GM13976 (cell line): ENCODE results near the gene CRYGC.

Source experiments
- DNase-seq: peaks from one replicate; pipeline ENCODE4 v3.0.0; 2012; ENCODE audit warnings: low spot score
- in situ Hi-C: fragments of 300-500 bp; cut with MboI; formaldehyde crosslinking; loops from one replicate; pipeline ENCODE4 v1.12.0; 2022; ENCODE audit warnings: low sequenced_read_pairs, mixed read lengths, inconsistent platforms; ENCODE audit not compliant: unreplicated experiment
- TF ChIP-seq, protein P1 (sequence below): IDR thresholded peaks from 2 replicates; pipeline ENCODE4 v1.5.1; 2012; ENCODE audit warnings: borderline replicate concordance, mild to moderate bottlenecking; ENCODE audit not compliant: insufficient read depth; ENCODE audit errors: extremely low read depth, missing control alignments, control extremely low read depth

Gene CRYGC

GRCh38 chr2:208164951-208165755 lies 35.5 kb upstream of the CRYGC start:
- DNase-seq: no peak
- TF ChIP-seq, protein P1, sequence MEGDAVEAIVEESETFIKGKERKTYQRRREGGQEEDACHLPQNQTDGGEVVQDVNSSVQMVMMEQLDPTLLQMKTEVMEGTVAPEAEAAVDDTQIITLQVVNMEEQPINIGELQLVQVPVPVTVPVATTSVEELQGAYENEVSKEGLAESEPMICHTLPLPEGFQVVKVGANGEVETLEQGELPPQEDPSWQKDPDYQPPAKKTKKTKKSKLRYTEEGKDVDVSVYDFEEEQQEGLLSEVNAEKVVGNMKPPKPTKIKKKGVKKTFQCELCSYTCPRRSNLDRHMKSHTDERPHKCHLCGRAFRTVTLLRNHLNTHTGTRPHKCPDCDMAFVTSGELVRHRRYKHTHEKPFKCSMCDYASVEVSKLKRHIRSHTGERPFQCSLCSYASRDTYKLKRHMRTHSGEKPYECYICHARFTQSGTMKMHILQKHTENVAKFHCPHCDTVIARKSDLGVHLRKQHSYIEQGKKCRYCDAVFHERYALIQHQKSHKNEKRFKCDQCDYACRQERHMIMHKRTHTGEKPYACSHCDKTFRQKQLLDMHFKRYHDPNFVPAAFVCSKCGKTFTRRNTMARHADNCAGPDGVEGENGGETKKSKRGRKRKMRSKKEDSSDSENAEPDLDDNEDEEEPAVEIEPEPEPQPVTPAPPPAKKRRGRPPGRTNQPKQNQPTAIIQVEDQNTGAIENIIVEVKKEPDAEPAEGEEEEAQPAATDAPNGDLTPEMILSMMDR: no peak
- in situ Hi-C loops: no loop called here

GRCh38 chr2:208163489-208163888 lies 33.9 kb upstream of the CRYGC start, which contains the start of gene CRYGA:
Gene CRYGA, minus strand, starts transcription at chr2:208163589. Its CDS starts 33 bp downstream, at chr2:208163556.
- in situ Hi-C loops: no loop called here
- no peak for DNase-seq
- TF ChIP-seq, protein P1: no peak

- no peak for DNase-seq
- TF ChIP-seq, protein P1: no peak
- in situ Hi-C loops: no loop called here
These were observed 26.8 kb upstream of the CRYGC start for GRCh38 chr2:208156439-208156838.

GRCh38 chr2:208153156-208153555 lies 23.5 kb upstream of the CRYGC start:
- no peak for DNase-seq
- in situ Hi-C loops: no loop called here
- TF ChIP-seq, protein P1: no peak

DNA sequence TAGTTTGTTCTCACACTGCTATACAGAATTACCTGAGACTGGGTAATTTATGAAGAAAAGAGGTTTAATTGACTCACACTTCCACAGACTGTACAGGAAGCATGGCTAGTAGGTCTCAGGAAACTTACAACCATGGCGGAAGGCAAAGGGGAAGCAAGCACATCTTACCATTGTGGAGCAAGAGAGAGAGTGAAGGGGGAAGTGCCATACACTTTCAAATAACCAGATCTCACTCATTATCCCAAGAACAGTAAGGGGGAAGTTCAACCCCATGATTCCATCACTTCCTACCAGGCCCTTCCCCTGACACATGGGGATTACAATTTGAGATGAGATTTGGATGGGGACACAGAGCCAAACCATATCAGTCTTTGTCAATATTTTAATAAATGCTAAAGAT lies 21.3 kb upstream of the CRYGC start:
- no peak for DNase-seq
- TF ChIP-seq, protein P1: no peak
- in situ Hi-C loops: no loop called here

- TF ChIP-seq, protein P1: no peak
- in situ Hi-C loops: no loop called here
- DNase-seq: no peak
These were observed 20.5 kb upstream of the CRYGC start for GRCh38 chr2:208150094-208150493.

- no peak for DNase-seq
- TF ChIP-seq, protein P1: no peak
- in situ Hi-C loops: no loop called here
These were observed 19.2 kb upstream of the CRYGC start for GRCh38 chr2:208148803-208149202.
